Glutamatergic neuron (in vitro differentiated cells): ENCODE data around the gene ESR1. TPM values are rescaled to one million over a fixed set of nuclear protein-coding genes. Genes with fewer than 3 reads are reported as not detected.

Source experiments
- DNase-seq: peaks from one replicate; pipeline ENCODE4 v3.0.0; 2022
- H3K27ac Mint-ChIP-seq: one replicate; pipeline ENCODE4 v1.8.0; 2020; ENCODE audit warnings: mild to moderate bottlenecking, mixed read lengths, inconsistent platforms; ENCODE audit not compliant: unreplicated experiment
- H3K27me3 Mint-ChIP-seq: one replicate; pipeline ENCODE4 v1.8.0; 2020; ENCODE audit warnings: mild to moderate bottlenecking, moderate library complexity, mixed read lengths, inconsistent platforms; ENCODE audit not compliant: unreplicated experiment
- H3K36me3 Mint-ChIP-seq: one replicate; pipeline ENCODE4 v1.8.0; 2020; ENCODE audit warnings: mild to moderate bottlenecking, mixed read lengths, inconsistent platforms; ENCODE audit not compliant: unreplicated experiment
- H3K4me1 Mint-ChIP-seq: one replicate; pipeline ENCODE4 v1.8.0; 2020; ENCODE audit warnings: mild to moderate bottlenecking, low read depth, mixed read lengths, inconsistent platforms; ENCODE audit not compliant: unreplicated experiment
- H3K4me3 Mint-ChIP-seq: one replicate; pipeline ENCODE4 v1.8.0; 2020; ENCODE audit warnings: mild to moderate bottlenecking, mixed read lengths, inconsistent platforms; ENCODE audit not compliant: unreplicated experiment
- H3K9me3 Mint-ChIP-seq: one replicate; pipeline ENCODE4 v1.8.0; 2020; ENCODE audit warnings: mild to moderate bottlenecking, moderate library complexity, mixed read lengths, inconsistent platforms; ENCODE audit not compliant: unreplicated experiment
- total RNA-seq: library from RNA; stranded (reverse); fragmentation: NEBNext Ultra II Directional; extraction: Animal tissue kit (Norgen Biotek cat#: 25700); gene quantifications from one replicate; pipeline ENCODE4 v1.2.1, GENCODE V29; 2021; ENCODE audit not compliant: unreplicated experiment
- TF ChIP-seq, protein P1 (sequence below): fragments of 200-600 bp; sonication (generic); IDR thresholded peaks from one replicate; pipeline ENCODE4 v1.5.0; 2021; ENCODE audit not compliant: partially characterized antibody, unreplicated experiment

The ESR1 gene
- total RNA-seq, 1 donor from 2014 or later = not detected

DNA sequence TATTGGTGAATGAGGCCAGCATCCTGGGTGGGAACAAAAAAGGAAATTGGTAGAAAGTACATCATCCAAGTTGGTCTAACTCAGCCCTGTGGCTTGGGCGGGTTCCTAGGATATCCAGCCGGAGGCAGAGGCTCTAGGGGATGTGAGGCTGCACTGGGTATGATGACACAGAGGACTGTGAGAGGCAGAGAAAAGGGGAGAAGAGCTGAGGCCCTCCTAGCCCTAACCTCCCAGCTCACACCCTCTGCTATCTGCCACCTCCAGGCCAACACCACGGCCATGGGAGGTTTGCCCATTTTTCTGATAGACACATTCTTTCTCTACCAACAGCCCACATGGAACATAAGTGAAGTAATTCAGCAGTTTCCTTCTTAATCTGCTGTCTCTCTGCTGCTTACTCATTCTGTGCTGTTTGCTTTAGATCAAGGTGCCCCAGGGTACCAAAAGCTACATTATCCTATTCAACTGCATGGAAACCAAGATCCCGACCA is 284.4 kb downstream of the ESR1 start:
- Mint-ChIP-seq H3K36me3 (no peaks in the 10 kb centered on the region), H3K27me3 (peaks cover 2% of the 10 kb centered on the region), H3K9me3 (no peaks in the 10 kb centered on the region), H3K4me1 (peaks cover 3% of the 10 kb centered on the region), H3K4me3 (no peak overlapping the region), H3K27ac (no peak overlapping the region)
- TF ChIP-seq, protein P1, sequence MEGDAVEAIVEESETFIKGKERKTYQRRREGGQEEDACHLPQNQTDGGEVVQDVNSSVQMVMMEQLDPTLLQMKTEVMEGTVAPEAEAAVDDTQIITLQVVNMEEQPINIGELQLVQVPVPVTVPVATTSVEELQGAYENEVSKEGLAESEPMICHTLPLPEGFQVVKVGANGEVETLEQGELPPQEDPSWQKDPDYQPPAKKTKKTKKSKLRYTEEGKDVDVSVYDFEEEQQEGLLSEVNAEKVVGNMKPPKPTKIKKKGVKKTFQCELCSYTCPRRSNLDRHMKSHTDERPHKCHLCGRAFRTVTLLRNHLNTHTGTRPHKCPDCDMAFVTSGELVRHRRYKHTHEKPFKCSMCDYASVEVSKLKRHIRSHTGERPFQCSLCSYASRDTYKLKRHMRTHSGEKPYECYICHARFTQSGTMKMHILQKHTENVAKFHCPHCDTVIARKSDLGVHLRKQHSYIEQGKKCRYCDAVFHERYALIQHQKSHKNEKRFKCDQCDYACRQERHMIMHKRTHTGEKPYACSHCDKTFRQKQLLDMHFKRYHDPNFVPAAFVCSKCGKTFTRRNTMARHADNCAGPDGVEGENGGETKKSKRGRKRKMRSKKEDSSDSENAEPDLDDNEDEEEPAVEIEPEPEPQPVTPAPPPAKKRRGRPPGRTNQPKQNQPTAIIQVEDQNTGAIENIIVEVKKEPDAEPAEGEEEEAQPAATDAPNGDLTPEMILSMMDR = no peak
- DNase-seq = no peak

DNA sequence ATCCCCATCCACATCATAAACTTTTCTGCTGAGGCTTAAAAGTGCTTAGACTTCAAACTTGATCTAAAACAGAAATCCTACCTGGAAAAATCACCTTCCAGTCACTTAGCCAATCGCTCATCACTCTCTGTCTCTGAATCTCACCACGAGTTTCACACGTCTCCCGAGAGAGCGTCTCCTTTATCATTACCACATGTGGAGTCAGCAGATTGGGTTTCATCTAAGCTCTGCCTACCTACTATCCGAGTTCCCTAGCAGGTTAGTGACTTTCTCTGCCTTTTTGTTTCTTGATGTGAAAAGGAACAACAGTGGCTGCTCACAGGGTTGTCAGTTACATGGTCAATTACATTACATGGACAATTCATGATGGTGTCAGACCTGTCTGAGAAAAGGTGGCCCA is 286.2 kb downstream of the ESR1 start:
- H3K4me3 Mint-ChIP-seq = no peak overlapping the region
- no peaks in the 10 kb centered on the region for H3K36me3 Mint-ChIP-seq
- H3K4me1 Mint-ChIP-seq = peaks cover 3% of the 10 kb centered on the region
- H3K9me3 Mint-ChIP-seq = no peaks in the 10 kb centered on the region
- TF ChIP-seq, protein P1 = no peak
- no peak for DNase-seq
- H3K27me3 Mint-ChIP-seq = no peaks in the 10 kb centered on the region
- H3K27ac Mint-ChIP-seq = no peak overlapping the region

DNA sequence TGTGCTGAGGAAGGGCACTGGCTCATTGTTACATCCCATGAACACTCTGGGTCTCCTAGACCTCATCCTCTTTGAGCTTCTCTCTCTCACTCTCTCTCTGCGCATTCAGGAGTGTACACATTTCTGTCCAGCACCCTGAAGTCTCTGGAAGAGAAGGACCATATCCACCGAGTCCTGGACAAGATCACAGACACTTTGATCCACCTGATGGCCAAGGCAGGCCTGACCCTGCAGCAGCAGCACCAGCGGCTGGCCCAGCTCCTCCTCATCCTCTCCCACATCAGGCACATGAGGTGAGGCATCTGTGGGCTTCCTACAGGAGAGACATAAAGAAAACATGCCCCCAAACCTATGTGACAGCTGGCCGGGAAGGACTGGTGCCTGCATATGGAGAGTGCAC is 286.8 kb downstream of the ESR1 start:
- Mint-ChIP-seq H3K27ac (no peak overlapping the region), H3K27me3 (no peaks in the 10 kb centered on the region), H3K9me3 (no peaks in the 10 kb centered on the region), H3K4me3 (no peak overlapping the region), H3K36me3 (no peaks in the 10 kb centered on the region), H3K4me1 (peaks cover 3% of the 10 kb centered on the region)
- TF ChIP-seq, protein P1 = no peak
- DNase-seq = no peak

DNA sequence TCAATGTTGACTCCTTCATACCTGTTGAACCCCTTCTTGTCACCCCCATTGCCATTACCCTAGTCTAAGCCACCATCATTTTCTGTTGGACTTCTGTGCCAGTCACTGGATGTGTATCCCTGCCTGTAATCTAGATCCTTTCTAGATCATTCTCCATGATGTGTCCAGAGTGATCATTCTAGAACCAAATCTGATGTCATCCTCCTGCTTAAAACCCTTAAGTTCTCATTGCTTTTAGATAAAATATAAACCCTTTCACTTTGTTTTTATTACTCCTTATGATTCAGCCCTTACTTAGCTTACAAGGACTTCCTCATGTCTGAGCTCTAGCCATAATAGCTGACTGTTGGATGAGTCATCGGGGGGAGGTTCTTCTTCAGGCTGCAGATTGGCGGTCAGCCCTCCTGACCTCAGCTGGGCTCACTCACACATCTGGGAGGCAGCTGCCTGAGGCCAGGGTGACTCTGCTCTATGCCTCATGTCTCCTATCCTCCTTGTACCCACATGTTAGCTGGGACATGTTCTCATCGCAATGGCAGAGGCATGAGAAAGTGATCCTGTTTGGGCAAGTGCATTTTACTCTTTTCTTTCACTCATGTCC is 287.6 kb downstream of the ESR1 start:
- H3K27me3 Mint-ChIP-seq = no peaks in the 10 kb centered on the region

More for the DNA sequence above, 287.6 kb downstream of the ESR1 start:
- DNase-seq = no peak
- Mint-ChIP-seq H3K36me3 (no peaks in the 10 kb centered on the region), H3K9me3 (no peaks in the 10 kb centered on the region), H3K4me3 (no peak overlapping the region), H3K4me1 (peaks cover 3% of the 10 kb centered on the region), H3K27ac (no peak overlapping the region)
- TF ChIP-seq, protein P1 = no peak
